ENCODE results near the gene THSD8.
A peak's percentile ranks its signal among the peaks of the same experiment; 100 is the strongest.

The THSD8 gene

DNA sequence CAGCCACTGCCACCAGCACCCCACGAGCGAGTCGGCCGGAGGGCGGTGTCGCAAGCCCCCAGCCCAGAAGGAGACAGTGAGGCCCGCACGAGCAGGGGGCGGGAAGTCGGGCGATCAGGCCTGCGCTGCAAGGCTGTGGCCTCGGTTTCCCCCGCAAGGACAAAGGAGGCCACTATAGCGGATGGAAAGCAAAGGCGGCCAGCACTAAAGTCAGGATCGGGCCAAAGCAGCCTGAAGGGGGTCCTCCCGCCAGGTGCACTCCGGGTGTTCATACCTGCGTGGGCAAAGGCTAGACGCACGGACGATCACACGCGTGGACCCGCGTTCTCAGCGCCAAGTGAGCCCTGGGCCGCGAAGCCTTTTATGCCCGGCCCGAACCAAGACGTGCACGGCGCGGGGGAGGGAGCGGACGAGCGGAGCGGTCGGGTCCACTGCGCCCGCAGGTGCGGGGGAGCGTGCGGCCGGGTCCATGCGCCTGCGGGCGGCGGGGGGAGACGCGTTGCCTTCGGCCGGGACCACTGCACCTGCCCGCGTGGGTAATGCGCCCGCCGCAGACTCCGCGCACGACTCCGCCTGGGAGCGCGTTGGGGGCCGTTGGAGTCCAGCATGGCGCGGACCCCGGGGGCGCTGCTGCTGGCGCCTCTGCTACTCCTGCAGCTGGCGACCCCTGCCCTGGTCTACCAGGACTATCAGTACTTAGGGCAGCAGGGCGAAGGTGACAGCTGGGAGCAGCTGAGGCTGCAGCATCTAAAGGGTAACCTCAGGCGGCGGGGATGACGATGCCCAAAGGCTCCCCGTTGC lies at the start of gene THSD8, which contains the start of gene PRDX2:
Gene THSD8 (plus strand): TSS at position 604 of the 801 bp plus-strand sequence. CDS start 3 bp downstream, at position 607.
Gene PRDX2 (minus strand): TSS at position 335 of the 801 bp plus-strand sequence. CDS start 539 bp downstream, outside the sequence.
- DNase-seq (ENCODE audit: low spot score): peak; percentile 85

DNA sequence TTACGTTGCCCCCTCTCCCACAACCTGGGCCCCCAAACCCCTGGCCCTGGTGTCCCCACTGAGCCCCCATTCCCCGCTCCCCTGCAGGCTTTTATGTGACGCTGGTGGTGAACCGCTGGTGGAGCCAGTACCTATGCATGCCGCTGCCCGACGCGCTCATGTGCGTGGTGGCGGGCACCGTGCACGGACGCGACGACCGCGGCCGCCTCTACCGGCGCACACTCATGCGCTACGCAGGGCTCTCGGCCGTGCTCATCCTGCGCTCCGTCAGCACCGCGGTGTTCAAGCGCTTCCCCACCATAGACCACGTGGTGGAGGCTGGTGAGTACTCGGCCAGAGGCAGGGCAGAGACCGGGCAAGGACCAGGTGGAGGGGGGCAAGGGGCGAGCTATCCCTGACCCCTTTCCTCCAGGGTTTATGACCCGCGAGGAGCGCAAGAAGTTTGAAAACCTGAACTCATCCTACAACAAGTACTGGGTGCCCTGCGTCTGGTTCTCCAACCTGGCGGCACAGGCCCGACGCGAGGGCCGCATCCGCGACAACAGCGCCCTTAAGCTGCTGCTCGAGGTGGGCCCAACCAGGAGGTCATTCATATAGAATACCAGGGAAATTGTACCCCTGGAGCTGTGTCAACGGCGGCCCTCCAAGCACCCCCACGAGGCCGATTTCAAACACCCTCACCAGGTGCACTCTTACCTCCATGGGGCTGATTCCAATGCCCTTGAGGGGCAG lies 47.2 kb upstream of the THSD8 start:
- DNase-seq (ENCODE audit: low spot score): no peak

DNA sequence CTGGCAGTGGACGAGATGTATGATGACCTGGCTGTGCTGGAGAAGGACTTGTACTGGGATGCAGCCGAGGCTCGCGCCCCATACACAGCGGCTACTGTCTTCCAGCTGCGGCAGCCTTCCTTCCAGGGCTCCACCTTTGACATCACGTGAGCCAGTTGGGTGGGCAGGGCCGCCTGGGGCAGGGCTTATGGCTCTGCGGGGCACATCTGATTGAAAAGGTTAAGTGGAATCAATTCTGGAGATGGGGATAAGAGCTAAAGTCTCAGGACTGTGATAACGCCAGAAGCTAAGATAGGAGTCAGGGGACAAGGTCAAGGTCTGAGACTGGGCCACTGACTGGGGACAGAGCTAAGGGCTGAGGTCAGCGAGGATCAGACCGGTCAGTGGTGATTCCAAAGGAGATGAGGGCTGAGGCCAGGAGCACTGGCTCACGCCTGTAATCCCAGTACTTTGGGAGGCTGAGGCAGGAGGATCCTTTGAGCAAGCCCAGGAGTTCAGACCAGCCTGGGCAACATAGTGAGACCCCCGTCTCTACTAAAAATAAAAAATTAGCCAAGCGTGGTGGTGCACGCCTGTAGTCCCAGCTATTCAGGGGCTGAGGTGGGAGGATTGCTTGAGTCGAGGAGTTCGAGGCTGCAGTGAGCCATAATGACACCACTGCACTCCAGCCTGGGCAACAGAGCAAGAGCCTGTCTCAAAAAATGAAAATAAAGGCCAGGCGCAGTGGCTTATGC lies 45.6 kb upstream of the THSD8 start:
- DNase-seq (ENCODE audit: low spot score): no peak

DNA sequence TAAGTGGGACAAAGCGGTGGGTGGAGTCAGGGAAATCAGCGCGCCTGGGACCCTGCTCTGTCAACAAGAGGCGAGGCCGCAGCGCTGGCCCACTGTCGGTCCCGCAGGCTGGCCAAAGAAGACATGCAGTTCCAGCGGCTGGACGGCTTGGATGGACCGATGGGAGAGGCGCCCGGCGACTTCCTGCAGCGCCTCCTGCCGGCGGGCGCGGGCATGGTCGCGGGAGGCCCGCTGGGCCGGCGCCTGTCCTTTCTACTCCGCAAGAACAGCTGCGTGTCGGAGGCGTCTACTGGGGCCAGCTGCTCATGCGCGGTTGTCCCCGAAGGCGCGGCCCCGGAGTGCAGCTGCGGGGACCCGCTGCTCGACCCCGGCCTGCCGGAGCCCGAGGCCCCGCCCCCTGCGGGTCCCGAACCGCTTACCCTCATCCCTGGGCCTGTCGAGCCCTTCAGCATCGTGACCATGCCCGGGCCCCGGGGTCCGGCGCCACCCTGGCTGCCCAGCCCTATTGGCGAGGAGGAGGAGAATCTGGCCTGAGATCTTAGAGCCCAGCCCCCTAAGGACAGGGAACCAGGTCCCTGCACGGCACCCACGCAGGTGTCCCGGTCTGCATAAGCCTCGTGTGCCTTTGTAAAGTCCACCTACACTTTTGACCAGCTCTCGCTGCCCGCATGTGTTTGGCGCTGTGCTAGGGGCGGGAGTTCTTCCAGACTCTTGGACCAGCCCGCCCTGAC lies 44.2 kb upstream of the THSD8 start:
- DNase-seq (ENCODE audit: low spot score): peak; percentile 91

DNA sequence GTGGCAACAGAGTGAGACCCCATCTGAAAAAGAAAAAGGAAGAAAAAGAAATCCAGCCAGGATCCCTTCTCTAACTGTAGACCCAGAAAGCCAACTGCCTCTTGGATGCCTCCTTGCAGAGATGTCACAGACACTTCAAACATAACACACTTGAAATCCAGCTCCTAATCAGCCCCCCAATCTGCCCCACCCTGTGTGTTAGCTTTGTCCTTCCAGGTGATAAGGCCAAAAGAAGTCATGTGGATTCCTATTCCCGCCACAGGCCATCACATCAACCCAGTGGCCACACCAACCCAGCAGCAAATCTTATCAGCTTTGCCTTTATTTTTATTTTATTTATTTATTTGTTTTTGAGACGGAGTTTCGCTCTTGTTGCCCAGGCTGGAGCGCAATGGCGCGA lies 42.2 kb upstream of the THSD8 start:
- DNase-seq (ENCODE audit: low spot score): no peak

DNA sequence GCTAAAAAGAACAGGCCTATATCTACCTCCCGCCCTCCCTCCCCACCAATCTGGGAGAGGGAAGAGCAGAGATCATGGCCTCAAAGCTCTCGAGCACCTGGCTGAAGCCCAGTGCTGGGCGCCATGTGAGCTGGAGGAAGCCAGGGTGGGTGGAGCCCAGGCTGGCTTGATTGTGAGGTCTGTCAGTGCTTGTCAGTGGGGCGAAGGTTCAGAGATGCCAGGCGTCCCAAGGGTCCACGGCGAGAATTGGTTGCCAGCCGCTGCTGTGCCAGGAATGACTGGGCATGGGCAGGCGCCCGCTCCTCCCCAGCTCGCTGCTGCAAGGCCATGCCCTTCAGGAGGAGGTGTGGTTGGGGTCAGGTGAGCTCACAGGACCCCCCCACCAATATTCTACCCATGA lies 38.8 kb upstream of the THSD8 start:
- DNase-seq (ENCODE audit: low spot score): no peak

DNA sequence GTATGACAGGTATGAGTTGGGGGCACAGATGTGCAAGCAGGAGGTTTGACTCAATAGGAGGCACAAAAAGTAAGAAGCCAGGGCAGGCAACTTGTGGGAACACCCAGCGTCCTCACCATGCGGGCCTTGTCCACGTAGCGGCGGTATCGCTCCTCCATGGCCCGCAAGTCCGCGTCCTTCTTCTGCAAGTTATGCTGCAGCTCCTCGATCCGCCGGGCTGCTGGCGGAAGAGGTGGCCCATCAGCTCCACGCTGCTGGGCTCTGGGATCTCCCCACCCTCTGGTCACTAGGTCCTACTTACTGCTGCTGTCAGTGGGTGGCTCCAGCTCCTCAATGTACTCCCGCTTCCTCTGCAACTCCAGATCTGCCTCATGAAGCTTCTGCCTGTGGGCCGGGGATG lies 37.2 kb upstream of the THSD8 start:
- no peak for DNase-seq (ENCODE audit: low spot score)

DNA sequence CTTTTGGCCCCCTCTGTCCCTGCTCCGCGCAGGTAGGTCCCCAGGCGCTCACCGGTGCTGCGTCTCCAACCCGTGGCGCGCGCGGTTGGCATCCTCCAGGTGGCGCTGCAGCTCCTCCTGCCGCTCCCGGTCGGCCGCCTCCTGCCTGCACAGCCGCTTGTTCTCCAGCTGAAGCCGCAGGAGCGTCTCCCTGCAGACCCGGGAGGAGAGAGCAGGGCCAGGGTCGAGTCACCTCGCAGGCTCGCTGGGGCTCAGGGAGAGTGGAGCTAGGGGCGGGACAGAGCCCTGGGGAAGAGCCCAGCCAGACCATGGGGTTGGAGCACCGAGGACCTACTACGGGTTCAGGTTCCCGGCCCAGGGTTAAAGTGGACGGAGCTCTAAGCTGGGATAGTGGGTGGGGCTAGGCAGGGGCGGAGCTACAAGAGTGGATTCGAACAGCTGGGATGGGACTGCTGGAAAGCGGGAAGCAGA lies 35.8 kb upstream of the THSD8 start:
- DNase-seq (ENCODE audit: low spot score): peak; percentile 97

DNA sequence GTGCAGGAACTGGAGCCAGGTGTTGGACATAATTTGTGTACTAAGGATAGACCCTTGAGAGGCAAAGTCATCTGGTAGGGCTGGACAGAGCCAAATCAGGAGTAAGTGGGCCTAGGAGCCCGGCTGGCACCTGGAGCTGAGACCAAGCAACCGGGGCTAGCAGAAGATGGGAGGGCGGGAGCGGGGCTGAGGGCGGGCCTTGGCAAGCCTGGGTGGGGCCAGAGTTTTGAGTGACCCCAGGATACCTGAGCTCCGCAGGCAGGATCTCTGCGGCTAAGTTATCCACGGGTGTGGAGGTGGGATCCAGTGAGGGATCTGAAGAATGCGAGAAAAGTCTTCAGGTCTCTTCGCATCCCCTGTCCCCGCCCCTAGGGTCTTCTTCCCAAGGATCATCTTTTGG lies 34.7 kb upstream of the THSD8 start:
- DNase-seq (ENCODE audit: low spot score): no peak

DNA sequence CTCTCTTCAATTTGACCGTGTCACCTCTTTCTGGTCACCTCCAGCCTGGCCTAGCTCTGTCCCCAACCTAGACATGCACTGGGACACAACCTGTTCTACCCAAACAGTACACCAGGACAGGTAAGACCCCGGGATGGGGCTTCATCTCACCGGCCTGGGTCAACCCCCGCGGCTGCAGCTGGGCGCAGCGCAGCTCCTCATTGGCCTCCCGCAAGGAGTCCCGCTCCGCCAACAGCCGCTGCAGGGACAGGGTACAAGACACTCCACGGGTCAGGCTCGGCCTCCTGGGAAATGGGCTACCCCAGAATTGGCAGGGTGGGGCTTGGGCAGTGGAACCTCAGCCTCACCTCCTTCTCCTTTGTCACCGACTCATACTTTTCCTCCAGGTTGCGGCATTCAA lies 34.2 kb upstream of the THSD8 start:
- no peak for DNase-seq (ENCODE audit: low spot score)

DNA sequence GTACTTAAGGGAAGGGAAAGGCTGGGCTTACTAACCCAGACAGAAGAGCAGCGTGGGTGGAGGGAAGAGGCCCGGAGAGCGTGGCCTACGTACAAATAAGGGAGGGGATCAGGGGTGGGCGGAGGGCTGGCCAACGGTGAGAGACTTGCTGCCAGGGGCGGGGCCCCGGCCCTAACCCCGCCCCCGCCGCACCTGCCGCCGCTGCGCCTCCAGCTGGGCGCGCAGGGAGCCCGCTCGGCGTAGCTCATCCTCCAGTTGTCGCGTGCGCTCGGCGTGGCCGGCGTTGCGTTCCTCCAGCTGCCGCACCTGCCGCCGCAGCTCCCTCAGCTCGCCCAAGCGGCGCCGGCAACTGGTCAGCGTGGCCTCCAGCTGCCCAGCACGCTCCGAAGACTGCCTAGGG lies 32.2 kb upstream of the THSD8 start:
- DNase-seq (ENCODE audit: low spot score): no peak

DNA sequence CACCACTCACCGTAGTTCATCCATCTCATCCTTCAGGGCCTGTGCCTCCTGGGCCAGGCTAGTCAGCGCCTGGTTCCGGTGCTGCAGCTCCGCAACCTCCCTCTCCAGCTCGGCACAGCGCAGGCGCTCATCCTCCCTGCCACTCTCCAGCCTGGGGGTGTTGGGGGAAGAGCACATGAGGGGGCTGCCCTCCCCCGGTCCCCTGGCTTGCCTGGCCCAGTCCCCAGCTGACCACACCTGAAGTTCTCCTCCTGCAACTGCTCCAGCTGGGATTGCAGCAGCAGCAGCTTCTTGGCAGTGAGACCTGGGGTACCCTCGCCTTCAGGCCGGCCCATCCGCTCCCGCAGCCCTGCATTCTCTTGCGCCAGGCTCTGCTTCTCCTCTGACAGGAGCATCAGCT lies 30.9 kb upstream of the THSD8 start:
- DNase-seq (ENCODE audit: low spot score): no peak

DNA sequence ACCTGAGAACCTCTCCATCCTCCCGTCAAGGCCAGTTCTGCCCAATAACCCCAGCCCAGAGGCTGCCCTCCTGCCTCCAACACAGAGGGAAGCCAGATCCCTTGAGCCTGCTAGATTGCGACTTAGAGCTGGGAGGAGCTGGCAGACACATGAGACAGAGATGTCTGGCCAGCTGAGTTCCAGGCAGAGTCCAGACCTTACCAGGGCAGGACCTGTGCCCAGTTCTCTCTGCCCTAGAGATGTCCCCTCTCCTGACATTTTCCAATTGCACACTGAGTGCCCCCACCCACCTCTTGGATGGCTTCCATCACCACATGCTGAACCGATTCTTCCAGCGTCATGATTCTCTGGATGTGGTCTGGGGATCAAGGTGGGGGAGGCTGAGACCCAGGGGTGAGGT lies 29.5 kb upstream of the THSD8 start:
- DNase-seq (ENCODE audit: low spot score): no peak

DNA sequence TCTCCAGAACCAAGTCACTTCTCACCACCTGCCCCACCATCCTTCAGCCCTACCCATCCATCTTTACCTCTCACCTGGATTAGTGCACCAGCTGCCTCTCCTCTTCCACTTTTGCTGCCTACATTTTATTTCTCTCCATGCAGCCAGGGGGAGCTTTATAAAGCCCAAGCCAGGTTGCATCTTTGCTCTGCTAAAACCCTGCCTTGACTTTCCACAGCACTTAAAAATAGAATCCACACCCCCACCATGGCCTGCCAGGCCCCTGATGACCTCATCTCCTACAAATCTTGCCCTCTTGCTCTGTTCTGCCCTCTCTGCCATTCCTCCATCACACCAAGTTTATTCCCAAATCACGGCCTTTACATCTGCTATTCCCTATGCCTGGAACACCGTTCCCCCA lies 28.3 kb upstream of the THSD8 start:
- no peak for DNase-seq (ENCODE audit: low spot score)

DNA sequence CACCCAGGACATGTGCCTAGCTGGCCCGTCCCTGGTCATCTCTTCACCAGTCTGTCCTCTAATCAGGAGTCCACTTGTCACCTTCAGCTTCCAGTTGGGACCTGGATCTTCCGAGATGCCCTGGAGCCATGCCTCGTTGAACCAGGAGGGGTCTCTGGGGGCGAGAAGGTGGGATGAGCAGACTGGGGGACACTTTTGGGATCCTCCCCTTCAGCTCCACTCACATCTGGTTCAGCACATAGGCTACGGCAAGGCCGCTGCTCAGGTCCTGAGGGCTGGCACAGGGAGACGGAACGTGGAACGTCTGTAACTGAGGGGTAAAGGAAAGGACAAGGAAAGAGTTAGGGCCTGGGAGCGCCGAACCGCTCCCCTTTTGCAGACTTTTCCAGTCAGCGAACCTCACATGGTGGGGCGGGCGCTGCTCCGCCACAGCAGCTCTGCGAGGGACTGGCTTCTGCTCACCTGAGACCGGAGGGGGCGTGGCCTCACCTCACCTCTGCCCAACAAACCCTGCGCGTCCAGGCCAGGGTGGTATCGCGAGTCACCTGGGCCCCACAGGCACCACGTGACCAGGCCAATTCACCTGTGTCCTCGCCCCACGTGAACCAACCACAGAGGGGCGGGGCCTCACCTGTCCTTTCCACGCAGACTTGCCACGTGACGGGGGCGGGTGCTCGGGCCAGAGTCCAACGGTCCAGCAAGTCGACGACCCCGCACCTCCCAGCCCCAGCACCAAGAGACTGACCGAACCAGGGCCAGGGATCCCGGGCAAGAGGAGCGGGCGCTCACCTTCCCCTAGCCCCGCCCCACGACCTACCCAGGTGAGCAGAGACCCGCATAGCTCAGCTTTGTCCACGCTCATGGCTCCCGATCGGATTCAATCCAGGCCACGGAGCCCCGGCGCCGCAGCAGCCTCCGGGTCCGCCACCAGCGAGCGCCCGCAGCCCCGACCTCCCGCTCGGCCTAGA lies 27.0 kb upstream of the THSD8 start, which contains the start of gene HOOK2:
Gene HOOK2 (minus strand): TSS at position 965 of the 968 bp plus-strand sequence. CDS start 103 bp downstream, at position 862.
- peak; percentile 65 for DNase-seq (ENCODE audit: low spot score)

DNA sequence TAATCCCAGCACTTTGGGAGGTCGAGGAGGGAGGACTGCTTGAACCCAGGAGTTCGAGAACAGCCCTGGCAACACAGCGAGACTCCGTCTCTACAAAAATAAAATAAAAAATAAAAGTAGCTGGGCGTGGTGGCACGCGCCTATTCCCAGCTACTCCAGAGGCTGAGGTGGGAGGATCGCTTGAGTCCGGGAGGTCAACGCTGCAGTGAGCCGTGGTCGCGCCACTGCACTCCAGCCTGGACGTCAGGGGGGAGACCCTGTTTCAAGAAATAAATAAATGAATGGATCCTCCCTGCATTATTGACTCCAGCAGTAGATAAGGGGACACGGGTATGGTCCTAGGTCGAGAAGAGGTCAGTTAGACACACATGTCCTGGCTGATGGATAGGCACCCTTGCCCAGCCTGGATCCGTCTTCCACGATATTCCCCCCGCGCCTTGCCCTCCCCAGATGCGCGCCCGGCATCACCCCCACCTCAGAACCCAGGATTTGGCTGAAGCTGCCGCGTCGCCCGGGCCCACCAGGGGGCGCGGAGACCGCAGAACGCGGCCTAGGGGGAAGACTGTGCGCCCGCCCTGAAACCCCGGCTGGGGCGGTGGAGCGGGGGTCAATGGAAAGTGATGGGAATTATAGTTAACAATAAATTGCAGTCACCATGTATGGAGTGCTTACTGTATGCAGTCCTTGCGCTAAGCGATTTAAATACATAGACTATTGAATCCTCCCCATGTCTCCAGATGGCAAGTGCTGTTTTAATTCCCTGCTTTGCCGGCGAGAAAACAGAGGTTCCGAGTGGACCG lies 24.5 kb upstream of the THSD8 start:
- DNase-seq (ENCODE audit: low spot score): peak; percentile 91

DNA sequence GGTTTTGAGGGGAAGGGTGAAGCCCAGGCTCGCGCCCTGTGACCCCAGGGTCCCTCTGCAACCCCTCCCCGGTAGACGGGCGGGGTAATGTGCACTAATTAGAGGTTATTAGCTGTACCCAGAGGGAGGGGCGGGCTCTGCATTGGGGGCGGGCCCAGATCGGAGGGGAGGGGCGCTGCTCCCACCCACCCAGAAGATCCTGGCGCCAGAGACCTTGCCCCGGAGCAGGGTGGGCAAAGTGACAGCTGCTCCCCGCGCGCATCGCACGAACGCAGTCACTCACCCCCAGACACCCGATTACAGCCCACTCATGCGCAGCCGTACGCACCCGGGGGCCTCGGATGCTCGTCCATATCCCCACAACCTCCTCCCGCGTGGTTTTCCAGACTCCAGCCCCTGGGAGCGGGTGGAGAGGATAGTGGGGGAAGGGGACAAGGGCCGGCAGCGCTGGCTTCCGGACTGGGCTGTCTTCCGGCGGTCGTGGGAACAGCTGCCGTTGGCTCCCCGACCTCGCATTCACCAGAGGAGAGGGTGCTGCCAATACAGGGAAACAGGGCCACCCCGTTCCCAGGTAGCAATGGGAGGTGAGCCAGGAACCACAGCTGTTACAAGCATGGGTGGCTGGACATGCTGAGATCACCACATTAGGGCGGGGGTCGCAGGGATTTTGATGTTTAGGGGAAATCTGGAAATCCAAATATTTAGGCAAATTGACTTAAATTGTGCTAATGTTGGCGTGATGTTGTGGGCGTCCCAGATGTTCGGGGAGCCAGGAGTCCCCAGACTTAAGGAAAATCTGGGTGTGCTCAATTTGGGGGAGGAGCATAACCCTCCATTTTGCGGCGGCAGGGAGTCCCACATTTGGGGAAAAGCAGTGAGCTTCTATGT lies 23.6 kb upstream of the THSD8 start:
- peak; percentile 77 for DNase-seq (ENCODE audit: low spot score)

DNA sequence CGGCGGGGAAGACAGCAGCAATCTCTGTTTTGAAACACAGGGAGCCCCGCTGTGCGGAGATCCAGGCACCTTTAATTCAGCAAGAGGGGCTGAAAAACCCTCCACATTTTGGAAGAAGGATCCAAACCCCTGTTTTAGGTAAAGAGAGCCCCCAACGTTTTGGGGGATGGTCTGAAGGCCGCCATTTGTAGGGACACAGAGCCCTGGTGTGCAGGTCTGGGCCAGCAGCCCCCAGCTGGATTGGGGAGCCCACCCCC lies 23.0 kb upstream of the THSD8 start:
- no peak for DNase-seq (ENCODE audit: low spot score)
